GM23248 (cell line): ENCODE results near the gene FAM72D. TPM values are rescaled to one million over a fixed set of nuclear protein-coding genes. Genes with fewer than 3 reads are reported as not detected.
A peak's percentile ranks its signal among the peaks of the same experiment; 100 is the strongest.
"Not testable (repeated sequence)": the region's sequence is repeated elsewhere in the genome, so short reads cannot be mapped to it uniquely, and the experiment has no call there.

Experiments used
- DNase-seq: peaks from one replicate; pipeline ENCODE4 v3.0.0-alpha.2; 2015
- H2AFZ ChIP-seq: fragments of 200-600 bp; sonication (generic); 2 replicates; pipeline ENCODE4 v1.6.1; 2016; ENCODE audit warnings: antibody characterized with exemption
- H3F3A ChIP-seq: fragments of 200-600 bp; sonication (generic); 2 replicates; pipeline ENCODE4 v1.6.1; 2016; ENCODE audit warnings: mild to moderate bottlenecking, antibody characterized with exemption, mixed run types; ENCODE audit not compliant: insufficient read depth
- H3K27ac ChIP-seq: fragments of 200-600 bp; sonication (generic); 2 replicates; pipeline ENCODE4 v1.5.1; 2016; ENCODE audit warnings: mild to moderate bottlenecking
- H3K27me3 ChIP-seq: fragments of 200-600 bp; sonication (generic); replicated peaks from 2 replicates; pipeline ENCODE4 v1.6.1; 2016; ENCODE audit warnings: mild to moderate bottlenecking; ENCODE audit not compliant: insufficient read depth
- H3K36me3 ChIP-seq: fragments of 200-600 bp; sonication (generic); 2 replicates; pipeline ENCODE4 v1.6.1; 2016; ENCODE audit warnings: low read depth, mild to moderate bottlenecking
- H3K4me1 ChIP-seq: fragments of 200-600 bp; sonication (generic); 2 replicates; pipeline ENCODE4 v1.6.1; 2016; ENCODE audit warnings: mild to moderate bottlenecking; ENCODE audit not compliant: insufficient read depth
- H3K4me2 ChIP-seq: fragments of 200-600 bp; sonication (generic); one replicate; pipeline ENCODE4 v1.6.1; 2016; ENCODE audit warnings: mild to moderate bottlenecking; ENCODE audit not compliant: unreplicated experiment
- H3K4me3 ChIP-seq: fragments of 200-600 bp; sonication (generic); 2 replicates; pipeline ENCODE4 v1.5.1; 2016; ENCODE audit warnings: mild to moderate bottlenecking
- H3K79me2 ChIP-seq: fragments of 200-600 bp; sonication (generic); 2 replicates; pipeline ENCODE4 v1.6.1; 2016; ENCODE audit warnings: mild to moderate bottlenecking; ENCODE audit not compliant: insufficient read depth
- H3K9ac ChIP-seq: fragments of 200-600 bp; sonication (generic); 2 replicates; pipeline ENCODE4 v1.6.1; 2016; ENCODE audit warnings: mild to moderate bottlenecking
- H3K9me2 ChIP-seq: fragments of 200-600 bp; sonication (generic); 2 replicates; pipeline ENCODE4 v1.6.1; 2016; ENCODE audit warnings: mixed run types, mild to moderate bottlenecking, moderate library complexity; ENCODE audit not compliant: insufficient read depth
- H3K9me3 ChIP-seq: fragments of 200-600 bp; sonication (generic); one replicate; pipeline ENCODE4 v1.6.1; 2017; ENCODE audit warnings: low read depth
- H4K20me1 ChIP-seq: fragments of 200-600 bp; sonication (generic); 2 replicates; pipeline ENCODE4 v1.6.0; 2016; ENCODE audit not compliant: insufficient read depth
- WGBS, 2 experiments: methylation state at CpG; one replicate each; pipeline ENCODE4 v1.1.6; 2015 to 2017; ENCODE audit warnings: low lambda C conversion rate in 2 of 2, low coverage in 1 of 2; ENCODE audit errors: missing lambda C conversion rate in 2 of 2; 5-methylcytosine and 5-hydroxymethylcytosine counted together
- in situ Hi-C: fragments of 300-500 bp; cut with MboI; formaldehyde crosslinking; loops from 2 replicates; pipeline ENCODE4 v1.15.0; 2020
- polyA plus RNA-seq: library from polyadenylated mRNA; unstranded; fragments of >200 nt; fragmentation: Nextera tagmentation; extraction: Ambion mirVana; gene quantifications from 2 replicates; pipeline ENCODE4 v1.2.1, GENCODE V29; 2016
- total RNA-seq: library from RNA; depleted of rRNA; stranded (reverse); fragments of >200 nt; shearing (Covaris generic); gene quantifications from 2 replicates; pipeline ENCODE4 v1.2.3, GENCODE V29; 2014

Gene FAM72D
- total and polyA plus RNA-seq, 2 experiments from 2014 or later: 0.43 to 1.6 TPM

DNA sequence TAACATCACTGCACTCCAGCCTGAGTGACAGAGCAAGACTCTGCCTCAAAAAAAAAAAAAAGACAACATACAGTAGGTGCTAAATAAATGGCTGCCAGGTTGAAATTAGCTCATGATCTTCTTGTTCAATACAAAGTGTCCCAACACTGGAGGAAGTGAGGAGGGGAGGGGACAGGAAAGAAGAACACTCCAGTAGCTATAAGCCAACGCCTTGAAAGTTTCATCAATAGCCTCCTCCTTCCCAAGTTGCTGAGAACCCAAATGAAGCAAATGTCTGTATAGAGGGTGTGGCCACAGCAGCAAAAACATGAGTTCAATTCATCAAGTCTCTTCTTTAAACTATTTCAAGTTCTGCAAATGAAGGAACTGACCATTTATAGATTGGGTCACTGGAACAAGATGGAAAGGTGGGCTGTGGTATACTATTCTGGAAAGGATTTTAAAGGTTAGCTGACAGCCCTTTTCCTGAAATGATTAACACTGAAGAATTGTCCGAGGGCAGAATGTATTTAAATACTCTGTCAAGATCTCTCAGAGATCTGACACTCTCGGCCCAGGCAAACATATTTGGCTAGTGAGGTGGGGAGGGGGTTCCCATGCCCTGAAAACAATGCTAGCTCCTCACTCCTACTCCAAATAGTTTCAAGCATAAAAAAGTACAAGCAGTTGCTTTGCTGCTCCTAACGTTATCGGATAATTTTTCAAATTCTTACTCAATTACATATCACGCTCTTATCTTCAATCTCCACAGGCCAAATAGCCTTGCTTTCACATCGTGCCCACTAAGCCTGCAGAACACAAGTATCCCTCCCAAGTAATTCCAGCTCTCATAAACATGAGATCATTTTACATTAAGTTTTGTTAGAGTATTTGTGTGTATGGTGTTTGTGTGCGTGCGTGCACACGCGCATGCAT lies 17.6 kb upstream of the FAM72D start:
- H3K27ac ChIP-seq, H3F3A ChIP-seq, DNase-seq, H4K20me1 ChIP-seq, H3K4me1 ChIP-seq, H3K27me3 ChIP-seq, H2AFZ ChIP-seq, H3K4me3 ChIP-seq, H3K4me2 ChIP-seq, in situ Hi-C loops, H3K36me3 ChIP-seq, H3K9me2 ChIP-seq, H3K9me3 ChIP-seq, H3K9ac ChIP-seq: not testable (repeated sequence)
- peaks cover 12% of the 10 kb centered on the region; the same call in 1 of the 2 replicates for H3K79me2 ChIP-seq
- WGBS, 2 experiments: no CpG with 5 or more reads among the region's 11 CpGs

- H3K79me2 ChIP-seq: peaks cover 12% of the 10 kb centered on the region; the same call in 1 of the 2 replicates
- no CpG with 5 or more reads among the region's 5 CpGs for whole genome bisulfite sequencing, 2 experiments
- H3K4me3 ChIP-seq: not testable (repeated sequence)
These were observed 16.9 kb upstream of the FAM72D start for GRCh38 chr1:145078787-145079370.

DNA sequence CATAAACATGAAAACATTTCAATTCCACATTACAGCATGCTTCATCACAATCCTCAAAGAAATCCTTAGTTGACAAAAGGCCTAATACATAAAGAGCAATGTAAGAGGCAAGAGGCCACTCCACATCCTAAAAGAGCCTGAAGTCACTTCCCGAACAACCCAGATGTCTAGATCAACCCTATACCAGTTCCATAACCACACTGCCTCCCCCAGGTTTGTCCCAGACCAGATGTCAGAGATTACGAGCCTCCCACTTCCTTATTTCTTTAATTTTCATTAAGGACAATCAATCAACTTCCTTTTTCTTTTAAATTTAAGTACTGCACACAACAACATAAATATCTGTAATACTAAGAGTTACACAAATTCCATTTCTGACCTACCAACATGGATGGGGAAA lies 16.0 kb upstream of the FAM72D start:
- H3K36me3 ChIP-seq, DNase-seq, in situ Hi-C loops, H3K4me3 ChIP-seq, H4K20me1 ChIP-seq, H3K9me2 ChIP-seq, H3F3A ChIP-seq, H3K27ac ChIP-seq, H3K4me2 ChIP-seq, H3K4me1 ChIP-seq, H3K27me3 ChIP-seq, H2AFZ ChIP-seq, H3K9ac ChIP-seq, H3K9me3 ChIP-seq: not testable (repeated sequence)
- H3K79me2 ChIP-seq: peaks cover 12% of the 10 kb centered on the region; the same call in 1 of the 2 replicates
- 94 to 96% methylated on average over 2 of the region's 2 CpGs for WGBS, 2 experiments

More at GRCh38 chr1:145078787-145079370, 16.9 kb upstream of the FAM72D start:
- H3K9me2 ChIP-seq, DNase-seq, H3K4me2 ChIP-seq, H3K36me3 ChIP-seq, in situ Hi-C loops, H3K9ac ChIP-seq, H3F3A ChIP-seq, H3K9me3 ChIP-seq, H3K27me3 ChIP-seq, H2AFZ ChIP-seq, H3K4me1 ChIP-seq, H3K27ac ChIP-seq, H4K20me1 ChIP-seq: not testable (repeated sequence)

- H3K4me1 ChIP-seq, H3K4me2 ChIP-seq, H3K9ac ChIP-seq, H3F3A ChIP-seq, H3K4me3 ChIP-seq, DNase-seq, H3K27ac ChIP-seq, H3K9me2 ChIP-seq, H4K20me1 ChIP-seq, H3K27me3 ChIP-seq, H3K36me3 ChIP-seq, H2AFZ ChIP-seq, in situ Hi-C loops, H3K9me3 ChIP-seq: not testable (repeated sequence)
- WGBS, 2 experiments: 75 to 85% methylated on average over 2 of the region's 3 CpGs
- peaks cover 12% of the 10 kb centered on the region; the same call in 1 of the 2 replicates for H3K79me2 ChIP-seq
These were observed 15.6 kb upstream of the FAM72D start for GRCh38 chr1:145080193-145080592.

GRCh38 chr1:145082483-145083255 lies 13.1 kb upstream of the FAM72D start:
- H3K4me3 ChIP-seq, H3K4me1 ChIP-seq, H3K9me3 ChIP-seq, in situ Hi-C loops, H3K9me2 ChIP-seq, H3K79me2 ChIP-seq, H4K20me1 ChIP-seq, H3K27me3 ChIP-seq, H3K27ac ChIP-seq, H3K36me3 ChIP-seq, DNase-seq, H2AFZ ChIP-seq, H3K9ac ChIP-seq, H3K4me2 ChIP-seq, H3F3A ChIP-seq: not testable (repeated sequence)
- WGBS, 2 experiments: 98 to 100% methylated on average over 4 of the region's 7 CpGs

DNA sequence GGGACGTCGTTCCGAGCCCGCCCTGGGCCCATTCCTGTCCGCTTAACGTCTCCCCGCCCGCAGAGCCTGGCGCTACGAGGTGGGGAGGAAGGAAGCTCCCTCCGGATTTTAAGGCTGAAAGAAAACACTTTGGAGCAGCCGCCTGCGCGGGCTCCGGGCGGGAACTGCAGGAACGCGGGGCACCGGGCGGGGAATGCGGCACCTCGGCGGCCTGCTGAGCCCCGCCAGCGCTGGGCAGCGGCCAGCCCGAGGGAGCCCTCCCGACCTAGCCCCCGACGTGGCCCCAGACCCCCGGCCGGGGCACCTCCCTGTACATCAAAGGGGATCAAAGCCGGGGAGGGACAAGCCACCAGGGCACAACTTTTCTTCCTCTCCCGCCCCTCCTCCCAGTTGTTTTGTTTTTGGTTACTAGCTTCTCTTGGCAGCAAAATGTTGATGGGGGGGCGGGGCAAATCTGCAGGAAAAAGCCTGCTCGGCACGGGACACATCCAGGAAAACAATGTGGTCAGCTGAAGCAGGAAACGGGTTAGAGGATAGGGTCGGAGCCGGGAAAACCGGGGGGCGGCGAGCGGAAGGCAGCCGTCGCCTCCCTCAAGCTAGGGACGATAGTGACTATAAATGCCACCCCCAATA lies 2.1 kb upstream of the FAM72D start:
- H3F3A ChIP-seq, H3K79me2 ChIP-seq, H2AFZ ChIP-seq, H3K36me3 ChIP-seq, H3K9me3 ChIP-seq, H3K27me3 ChIP-seq, H3K9me2 ChIP-seq, H4K20me1 ChIP-seq, H3K4me1 ChIP-seq, in situ Hi-C loops: not testable (repeated sequence)
- peak overlapping the region; percentile 70 for H3K4me3 ChIP-seq
- WGBS, 2 experiments: 0 to 1% methylated on average over 5 to 29 of the region's 47 CpGs
- peak overlapping the region; percentile 75 for H3K9ac ChIP-seq
- H3K4me2 ChIP-seq: peak overlapping the region; percentile 65
- peak overlapping the region; percentile 53; the same call in 1 of the 2 replicates for H3K27ac ChIP-seq
- peak; percentile 38 for DNase-seq
